DOHH2 (cell line): ENCODE measurements around the gene TMEM87B.

ENCODE experiments used
- H3F3A ChIP-seq: fragments of 200-600 bp; sonication (generic), shearing (Covaris generic); 2 replicates; pipeline ENCODE4 v1.6.0; 2016; ENCODE audit warnings: antibody characterized with exemption, mild to moderate bottlenecking; ENCODE audit not compliant: control insufficient read depth, insufficient read depth
- H3K27ac ChIP-seq: fragments of 200-600 bp; sonication (generic); 2 replicates; pipeline ENCODE4 v1.5.1; 2014; ENCODE audit warnings: low read depth, mild to moderate bottlenecking, low read length, moderate library complexity
- H3K27me3 ChIP-seq: fragments of 200-600 bp; sonication (generic); 2 replicates; pipeline ENCODE4 v1.6.1; 2014; ENCODE audit warnings: mild to moderate bottlenecking, low read length, mixed read lengths; ENCODE audit not compliant: control insufficient read depth
- H3K36me3 ChIP-seq: fragments of 200-600 bp; sonication (generic); 2 replicates; pipeline ENCODE4 v1.6.1; 2014; ENCODE audit warnings: mild to moderate bottlenecking, low read length, moderate library complexity, mixed read lengths; ENCODE audit not compliant: control insufficient read depth
- H3K4me1 ChIP-seq: fragments of 200-600 bp; sonication (generic); 2 replicates; pipeline ENCODE4 v1.6.1; 2014; ENCODE audit warnings: mild to moderate bottlenecking, low read length, mixed read lengths; ENCODE audit not compliant: control insufficient read depth
- H3K4me2 ChIP-seq: fragments of 200-600 bp; sonication (generic); 2 replicates; pipeline ENCODE4 v1.6.0; 2014; ENCODE audit warnings: mild to moderate bottlenecking, low read length, moderate library complexity
- H3K4me3 ChIP-seq: fragments of 200-600 bp; sonication (generic); 2 replicates; pipeline ENCODE4 v1.5.1; 2014; ENCODE audit warnings: mild to moderate bottlenecking, low read length, mixed read lengths
- H3K79me2 ChIP-seq: fragments of 200-600 bp; sonication (generic); 2 replicates; pipeline ENCODE4 v1.6.1; 2014; ENCODE audit warnings: mild to moderate bottlenecking, low read length, mixed read lengths; ENCODE audit not compliant: control insufficient read depth
- H3K9me2 ChIP-seq: fragments of 200-600 bp; sonication (generic); replicated peaks from 2 replicates; pipeline ENCODE4 v1.6.1; 2014; ENCODE audit warnings: mild to moderate bottlenecking, low read length, mixed read lengths; ENCODE audit not compliant: control insufficient read depth
- H3K9me3 ChIP-seq: fragments of 200-600 bp; sonication (generic); 2 replicates; pipeline ENCODE4 v1.6.1; 2014; ENCODE audit warnings: antibody characterized with exemption, low read length, mixed read lengths; ENCODE audit not compliant: control insufficient read depth, insufficient read depth
- H4K20me1 ChIP-seq: fragments of 200-600 bp; sonication (generic); 2 replicates; pipeline ENCODE4 v1.6.0; 2014; ENCODE audit warnings: low read depth, mild to moderate bottlenecking, antibody characterized with exemption, low read length, moderate library complexity; ENCODE audit not compliant: control insufficient read depth, insufficient read depth
- EZH2phosphoT487 ChIP-seq: fragments of 200-600 bp; sonication (generic); IDR thresholded peaks from 2 replicates; pipeline ENCODE4 v1.6.1; 2017; ENCODE audit warnings: borderline replicate concordance, mild to moderate bottlenecking, antibody characterized with exemption, low read length, moderate library complexity, mixed read lengths
- TF ChIP-seq, protein P1 (sequence below): fragments of 200-600 bp; sonication (generic); IDR thresholded peaks from one replicate; pipeline ENCODE4 v1.5.1; 2014; ENCODE audit warnings: antibody characterized with exemption, mild to moderate bottlenecking, low read depth, low read length; ENCODE audit not compliant: poor library complexity, severe bottlenecking

The TMEM87B gene

DNA sequence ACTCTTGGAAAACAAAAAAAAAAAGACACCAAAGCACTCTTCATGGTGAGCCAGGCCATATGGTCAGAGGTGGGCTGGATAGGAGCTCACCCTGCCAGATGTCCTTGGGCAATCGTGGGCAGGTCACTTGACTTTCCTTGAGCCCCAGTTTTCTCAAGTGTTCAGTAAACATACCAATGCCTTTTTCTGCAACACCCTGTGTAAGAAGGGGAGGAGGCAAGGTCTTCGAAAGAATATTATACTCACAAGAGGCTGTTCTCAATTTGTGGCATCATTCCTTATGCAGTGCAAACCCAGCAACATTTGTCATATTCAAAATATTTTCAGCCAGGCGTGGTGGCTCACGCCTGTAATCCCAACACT, 22.9 kb upstream of the TMEM87B start:
- Histone ChIP-seq H3K4me3 (no peak overlapping the region), H3K27ac (no peak overlapping the region), H3K4me1 (no peaks in the 10 kb centered on the region), H3K4me2 (no peak overlapping the region), H3K27me3 (0 out of 2 replicates have a peak, but pooled peaks cover 5% of the 10 kb centered on the region), H3F3A (no peaks in the 10 kb centered on the region), H3K9me3 (no peaks in the 10 kb centered on the region), H3K36me3 (no peaks in the 10 kb centered on the region), H3K79me2 (no peaks in the 10 kb centered on the region), H4K20me1 (no peaks in the 10 kb centered on the region), H3K9me2 (no peaks in the 10 kb centered on the region)
- TF ChIP-seq EZH2phosphoT487 = no peak
- TF ChIP-seq, protein P1, sequence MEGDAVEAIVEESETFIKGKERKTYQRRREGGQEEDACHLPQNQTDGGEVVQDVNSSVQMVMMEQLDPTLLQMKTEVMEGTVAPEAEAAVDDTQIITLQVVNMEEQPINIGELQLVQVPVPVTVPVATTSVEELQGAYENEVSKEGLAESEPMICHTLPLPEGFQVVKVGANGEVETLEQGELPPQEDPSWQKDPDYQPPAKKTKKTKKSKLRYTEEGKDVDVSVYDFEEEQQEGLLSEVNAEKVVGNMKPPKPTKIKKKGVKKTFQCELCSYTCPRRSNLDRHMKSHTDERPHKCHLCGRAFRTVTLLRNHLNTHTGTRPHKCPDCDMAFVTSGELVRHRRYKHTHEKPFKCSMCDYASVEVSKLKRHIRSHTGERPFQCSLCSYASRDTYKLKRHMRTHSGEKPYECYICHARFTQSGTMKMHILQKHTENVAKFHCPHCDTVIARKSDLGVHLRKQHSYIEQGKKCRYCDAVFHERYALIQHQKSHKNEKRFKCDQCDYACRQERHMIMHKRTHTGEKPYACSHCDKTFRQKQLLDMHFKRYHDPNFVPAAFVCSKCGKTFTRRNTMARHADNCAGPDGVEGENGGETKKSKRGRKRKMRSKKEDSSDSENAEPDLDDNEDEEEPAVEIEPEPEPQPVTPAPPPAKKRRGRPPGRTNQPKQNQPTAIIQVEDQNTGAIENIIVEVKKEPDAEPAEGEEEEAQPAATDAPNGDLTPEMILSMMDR = no peak

DNA sequence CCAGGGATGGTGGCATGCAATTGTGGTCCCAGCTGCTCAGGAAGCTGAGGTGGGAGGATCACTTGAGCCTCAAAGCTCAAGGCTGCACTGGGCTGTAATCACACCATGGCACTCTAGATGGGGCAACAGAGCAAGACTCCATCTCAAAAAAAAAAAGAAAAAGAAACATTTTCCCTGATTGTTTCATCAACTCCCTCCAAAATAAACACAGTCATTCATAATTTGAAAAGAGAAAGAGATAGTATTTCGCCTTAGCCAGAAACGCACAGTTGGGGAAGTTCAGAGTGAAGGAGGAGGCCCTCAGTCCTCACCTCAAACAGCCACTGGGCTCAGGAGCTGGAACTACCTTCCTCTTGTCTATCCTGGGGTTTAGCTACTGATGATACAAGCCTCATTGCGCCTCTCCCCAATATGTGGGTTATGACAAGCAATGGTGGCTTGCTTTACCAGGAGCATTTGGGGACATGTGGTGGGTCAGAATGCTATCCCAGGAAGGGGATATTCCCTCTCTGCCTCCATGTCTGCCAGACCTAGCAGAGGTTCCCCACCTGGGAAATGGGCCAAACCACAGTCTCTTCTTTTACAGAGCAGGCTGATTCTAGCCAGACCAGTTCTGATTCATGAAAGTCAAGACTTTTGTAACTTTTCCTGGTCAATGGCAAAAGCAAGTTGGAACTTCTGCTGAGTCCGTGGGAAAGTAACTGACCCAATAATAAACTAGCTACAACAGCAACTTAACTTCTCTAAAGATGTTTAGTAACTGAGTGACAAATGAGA, 22.2 kb upstream of the TMEM87B start:
- Histone ChIP-seq H3F3A (no peaks in the 10 kb centered on the region), H3K9me2 (no peaks in the 10 kb centered on the region), H3K27me3 (0 out of 2 replicates have a peak, but pooled peaks cover 5% of the 10 kb centered on the region), H3K4me1 (no peaks in the 10 kb centered on the region), H3K4me2 (no peak overlapping the region), H3K9me3 (no peaks in the 10 kb centered on the region), H3K79me2 (no peaks in the 10 kb centered on the region), H4K20me1 (no peaks in the 10 kb centered on the region), H3K27ac (no peak overlapping the region), H3K4me3 (no peak overlapping the region), H3K36me3 (no peaks in the 10 kb centered on the region)
- TF ChIP-seq, protein P1 = no peak
- no peak for TF ChIP-seq EZH2phosphoT487

DNA sequence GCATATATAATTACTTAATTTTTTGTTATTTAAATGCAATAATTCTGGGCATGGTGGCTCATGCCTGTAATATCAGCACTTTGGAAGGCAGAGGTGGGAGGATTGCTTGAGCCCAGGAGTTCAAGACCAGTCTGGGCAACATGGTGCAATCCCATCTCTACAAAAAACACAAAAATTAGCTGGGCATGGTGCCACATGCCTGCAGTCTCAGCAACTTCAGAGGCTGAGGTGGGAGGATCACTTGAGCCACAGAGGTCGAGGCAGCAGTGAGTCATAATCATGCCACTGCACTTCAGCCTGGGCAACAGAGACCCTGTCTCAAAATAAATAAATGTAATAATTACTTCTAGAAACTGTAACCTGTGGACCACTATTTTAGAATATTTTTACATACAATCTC, 21.5 kb upstream of the TMEM87B start:
- H3K36me3 ChIP-seq = no peaks in the 10 kb centered on the region
- H3K79me2 ChIP-seq = no peaks in the 10 kb centered on the region
- 0 out of 2 replicates have a peak, but pooled peaks cover 5% of the 10 kb centered on the region for H3K27me3 ChIP-seq
- H3K27ac ChIP-seq = no peak overlapping the region
- no peaks in the 10 kb centered on the region for H4K20me1 ChIP-seq
- no peaks in the 10 kb centered on the region for H3K4me1 ChIP-seq
- no peak for TF ChIP-seq EZH2phosphoT487
- TF ChIP-seq, protein P1 = no peak
- no peaks in the 10 kb centered on the region; the same call in 1 of the 2 replicates for H3K9me3 ChIP-seq
- H3F3A ChIP-seq = no peaks in the 10 kb centered on the region
- no peaks in the 10 kb centered on the region for H3K9me2 ChIP-seq
- H3K4me2 ChIP-seq = no peak overlapping the region
- no peak overlapping the region for H3K4me3 ChIP-seq
